ENCODE data around the gene HERPUD2. TPM values are rescaled to one million over a fixed set of nuclear protein-coding genes. Genes with fewer than 3 reads are reported as not detected.

HERPUD2 gene
- total RNA-seq, 1 donor from 2014 or later: 28.0 TPM

DNA sequence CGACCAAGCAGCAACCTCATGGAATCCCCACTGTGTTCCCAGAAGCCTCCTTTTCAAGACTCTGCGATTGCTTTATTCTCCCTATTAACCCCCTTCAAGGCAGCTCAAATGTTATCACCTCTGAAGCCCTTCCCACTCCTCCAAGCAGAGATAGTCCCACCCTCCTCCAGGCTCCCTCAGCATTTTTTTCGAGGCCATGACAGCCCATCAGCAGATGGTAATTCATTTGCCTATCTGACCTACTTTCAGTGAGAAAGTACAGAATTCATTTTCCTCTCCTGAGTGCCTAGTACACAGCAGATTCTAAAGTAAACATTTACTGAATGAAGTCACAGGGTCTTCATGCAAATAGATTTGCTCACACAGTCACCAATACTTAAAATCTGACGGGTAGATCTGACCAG lies 47.8 kb downstream of the HERPUD2 start:
- Mint-ChIP-seq H3K36me3 (ENCODE audit: low read depth) (peaks cover 12% of the 10 kb centered on the region), H3K4me3 (no peak overlapping the region), H3K4me1 (peaks cover 19% of the 10 kb centered on the region), H3K9me3 (peaks cover 3% of the 10 kb centered on the region), H3K27me3 (ENCODE audit: low read depth) (no peaks in the 10 kb centered on the region), H3K27ac (ENCODE audit: unreplicated experiment) (peak overlapping the region; percentile 64)
- TF ChIP-seq, protein P1, sequence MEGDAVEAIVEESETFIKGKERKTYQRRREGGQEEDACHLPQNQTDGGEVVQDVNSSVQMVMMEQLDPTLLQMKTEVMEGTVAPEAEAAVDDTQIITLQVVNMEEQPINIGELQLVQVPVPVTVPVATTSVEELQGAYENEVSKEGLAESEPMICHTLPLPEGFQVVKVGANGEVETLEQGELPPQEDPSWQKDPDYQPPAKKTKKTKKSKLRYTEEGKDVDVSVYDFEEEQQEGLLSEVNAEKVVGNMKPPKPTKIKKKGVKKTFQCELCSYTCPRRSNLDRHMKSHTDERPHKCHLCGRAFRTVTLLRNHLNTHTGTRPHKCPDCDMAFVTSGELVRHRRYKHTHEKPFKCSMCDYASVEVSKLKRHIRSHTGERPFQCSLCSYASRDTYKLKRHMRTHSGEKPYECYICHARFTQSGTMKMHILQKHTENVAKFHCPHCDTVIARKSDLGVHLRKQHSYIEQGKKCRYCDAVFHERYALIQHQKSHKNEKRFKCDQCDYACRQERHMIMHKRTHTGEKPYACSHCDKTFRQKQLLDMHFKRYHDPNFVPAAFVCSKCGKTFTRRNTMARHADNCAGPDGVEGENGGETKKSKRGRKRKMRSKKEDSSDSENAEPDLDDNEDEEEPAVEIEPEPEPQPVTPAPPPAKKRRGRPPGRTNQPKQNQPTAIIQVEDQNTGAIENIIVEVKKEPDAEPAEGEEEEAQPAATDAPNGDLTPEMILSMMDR (conservative IDR thresholded peaks at IDR 0.05): no peak
- no peak for DNase-seq (ENCODE audit: low read depth, low spot score)

DNA sequence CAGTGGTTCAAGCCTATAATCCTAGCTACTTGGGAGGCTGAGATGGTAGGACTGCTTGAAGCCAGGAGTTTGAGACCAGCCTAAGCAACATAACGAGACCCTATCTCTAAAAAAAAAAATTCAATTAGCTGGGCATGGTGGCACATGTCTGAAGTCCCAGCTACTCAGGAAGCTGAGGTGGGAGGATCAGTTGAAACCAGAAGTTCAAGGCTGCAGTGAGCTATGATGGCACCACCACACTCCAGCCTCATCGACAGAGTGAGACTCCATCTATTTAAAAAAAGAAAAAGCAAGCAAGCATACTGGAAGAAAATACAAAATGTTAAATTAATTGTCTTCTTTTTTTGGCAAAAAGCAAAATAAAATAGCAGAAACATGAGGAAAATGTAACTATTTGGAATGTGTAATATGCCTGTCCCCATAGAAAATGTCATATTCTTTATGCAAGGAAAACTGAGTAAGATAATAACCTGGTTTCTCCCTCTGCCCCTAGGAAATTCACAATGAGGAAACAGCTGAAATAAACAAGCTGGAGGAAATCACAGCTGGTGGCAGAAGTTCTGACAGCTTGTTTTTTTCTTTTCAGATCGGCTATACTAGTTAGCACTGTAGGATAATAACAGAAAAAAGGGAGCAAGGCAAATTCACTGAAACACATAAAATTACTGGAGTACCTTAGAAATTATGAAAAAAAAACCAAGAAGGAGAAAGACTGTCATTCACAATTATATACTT lies 48.5 kb downstream of the HERPUD2 start:
- no peaks in the 10 kb centered on the region for H3K27me3 Mint-ChIP-seq (ENCODE audit: low read depth)
- peaks cover 9% of the 10 kb centered on the region for H3K36me3 Mint-ChIP-seq (ENCODE audit: low read depth)
- H3K9me3 Mint-ChIP-seq: peaks cover 2% of the 10 kb centered on the region
- H3K27ac Mint-ChIP-seq (ENCODE audit: unreplicated experiment): peak overlapping the region; percentile 39
- H3K4me1 Mint-ChIP-seq: peaks cover 19% of the 10 kb centered on the region
- TF ChIP-seq, protein P1 (conservative IDR thresholded peaks at IDR 0.05): no peak
- no peak for DNase-seq (ENCODE audit: low read depth, low spot score)
- no peak overlapping the region for H3K4me3 Mint-ChIP-seq

DNA sequence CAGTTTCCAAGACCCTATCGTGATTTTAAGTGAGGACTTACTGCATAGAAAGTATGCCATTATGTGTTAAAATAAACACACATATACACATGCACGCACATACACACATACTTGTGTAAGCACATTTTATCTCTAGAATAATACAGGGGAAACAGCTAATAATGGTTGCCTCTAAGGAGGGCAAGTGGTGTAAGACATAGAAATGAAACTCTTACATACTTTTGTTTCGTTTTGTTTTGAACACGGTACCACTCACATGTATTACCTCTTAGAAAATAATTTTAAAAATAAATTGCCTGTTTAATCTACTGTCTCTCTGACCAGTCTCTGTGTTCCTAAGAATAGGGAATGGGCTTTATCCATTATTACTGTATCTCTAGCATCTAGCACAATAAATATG lies 49.2 kb downstream of the HERPUD2 start:
- Mint-ChIP-seq H3K27ac (ENCODE audit: unreplicated experiment) (no peak overlapping the region), H3K9me3 (no peaks in the 10 kb centered on the region), H3K4me3 (no peak overlapping the region), H3K36me3 (ENCODE audit: low read depth) (peaks cover 5% of the 10 kb centered on the region), H3K4me1 (peaks cover 19% of the 10 kb centered on the region), H3K27me3 (ENCODE audit: low read depth) (no peaks in the 10 kb centered on the region)
- DNase-seq (ENCODE audit: low read depth, low spot score): no peak
- TF ChIP-seq, protein P1 (conservative IDR thresholded peaks at IDR 0.05): no peak

DNA sequence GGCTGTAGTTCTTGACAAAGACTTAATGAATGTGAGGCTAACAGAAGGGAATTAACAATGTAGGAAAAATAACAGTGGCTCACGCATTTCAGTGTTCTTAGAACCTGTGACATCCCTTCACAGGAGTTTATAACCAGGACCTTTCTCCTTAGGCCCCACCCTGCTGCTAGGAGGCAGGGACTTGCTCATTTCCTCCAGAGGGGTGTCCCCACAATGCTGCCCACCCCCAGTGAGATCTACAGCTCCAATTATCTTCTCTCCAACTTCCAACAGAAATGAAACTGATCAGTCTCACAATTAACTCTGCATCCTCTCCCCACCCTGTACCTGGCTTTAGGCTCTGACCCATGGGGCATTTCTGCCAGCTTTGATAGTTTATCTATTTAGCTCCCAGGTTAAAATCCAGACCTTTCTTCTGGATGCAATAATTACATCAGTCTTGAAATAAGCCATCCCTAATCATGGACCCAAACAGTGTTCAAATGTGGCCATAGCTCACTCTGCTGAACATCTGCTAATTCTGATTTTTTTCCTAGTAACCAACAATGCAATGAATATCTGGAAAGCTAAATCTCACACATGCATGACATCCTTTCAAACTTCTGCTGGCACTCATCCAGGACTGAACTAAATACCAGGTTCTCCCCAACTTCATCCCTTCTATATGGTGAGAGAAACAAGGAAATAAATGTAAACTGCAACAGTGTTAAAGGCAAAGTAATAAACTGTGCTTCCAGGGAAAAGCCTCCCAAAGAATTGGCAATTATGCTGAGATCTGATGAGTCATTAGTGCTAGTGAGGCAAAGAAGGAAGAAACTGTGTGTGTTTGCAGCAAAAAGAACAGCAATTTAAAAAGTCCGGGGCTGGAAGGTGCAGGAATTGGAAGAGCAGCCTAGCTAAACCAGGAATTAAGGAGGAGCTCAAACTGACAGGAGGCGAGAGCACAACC lies 64.6 kb downstream of the HERPUD2 start:
- Mint-ChIP-seq H3K27ac (ENCODE audit: unreplicated experiment) (no peak overlapping the region), H3K4me3 (no peak overlapping the region), H3K4me1 (no peaks in the 10 kb centered on the region), H3K9me3 (no peaks in the 10 kb centered on the region), H3K27me3 (ENCODE audit: low read depth) (no peaks in the 10 kb centered on the region), H3K36me3 (ENCODE audit: low read depth) (peaks cover 17% of the 10 kb centered on the region)
- TF ChIP-seq, protein P1 (conservative IDR thresholded peaks at IDR 0.05): no peak
- no peak for DNase-seq (ENCODE audit: low read depth, low spot score)

DNA sequence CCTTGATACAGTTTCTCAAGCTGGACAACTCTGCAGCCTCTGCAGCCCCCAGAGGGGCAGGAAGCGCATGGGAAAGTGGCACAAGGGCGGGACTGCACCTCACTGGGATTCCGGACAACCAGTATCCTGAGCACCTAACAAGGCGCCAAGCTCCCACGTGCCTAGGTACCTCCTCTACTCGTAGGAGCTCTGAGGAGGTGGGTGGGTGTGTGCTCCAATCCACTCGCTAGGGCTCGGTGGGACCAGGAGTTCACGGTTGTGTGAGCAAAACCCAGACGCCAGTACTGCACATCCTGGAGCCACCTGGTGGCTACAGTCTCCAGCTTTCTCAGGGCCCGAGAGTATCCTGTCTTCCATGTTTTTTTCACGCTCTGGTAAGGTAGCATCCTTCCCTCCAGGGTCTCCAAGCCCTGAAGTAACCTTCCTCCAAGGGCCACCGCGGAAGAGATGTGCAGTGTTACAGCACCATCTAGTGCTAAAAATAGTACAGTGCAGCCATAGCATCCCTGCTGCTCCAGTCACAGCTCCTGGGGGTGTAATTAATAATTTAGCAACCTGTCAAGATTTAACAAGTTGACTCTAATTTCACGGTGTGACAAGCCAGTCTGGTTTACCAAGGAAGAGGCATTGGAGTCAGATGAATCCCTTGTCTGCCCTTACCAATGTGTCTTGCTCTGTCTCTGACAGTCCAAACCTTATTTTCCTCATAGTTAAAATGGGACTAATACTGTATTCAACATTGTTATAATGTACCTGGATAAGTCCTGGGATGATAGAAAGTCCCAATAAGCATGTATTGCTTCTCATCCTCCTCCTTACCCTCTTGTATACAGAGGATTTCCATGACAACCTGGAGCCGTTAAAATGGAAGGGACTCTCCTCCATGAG lies 70.4 kb downstream of the HERPUD2 start:
- Mint-ChIP-seq H3K4me3 (no peak overlapping the region), H3K27ac (ENCODE audit: unreplicated experiment) (no peak overlapping the region), H3K4me1 (no peaks in the 10 kb centered on the region), H3K27me3 (ENCODE audit: low read depth) (no peaks in the 10 kb centered on the region), H3K9me3 (no peaks in the 10 kb centered on the region), H3K36me3 (ENCODE audit: low read depth) (no peaks in the 10 kb centered on the region)
- peak; percentile 42 for DNase-seq (ENCODE audit: low read depth, low spot score)
- TF ChIP-seq, protein P1 (conservative IDR thresholded peaks at IDR 0.05): peak; percentile 92
